ENCODE results near the gene SAP30BP. TPM values are rescaled to one million over a fixed set of nuclear protein-coding genes. Genes with fewer than 3 reads are reported as not detected.

Gene SAP30BP
- total RNA-seq, 1 experiment from 2014 or later, result 89.7 TPM

- Mint-ChIP-seq H3K4me3 (peak overlapping the region in 1 of 2 experiments; percentile 65; a peak in 3 of 5 replicates), H3K27me3 (ENCODE audit: low read depth) (peaks cover 12% of the 10 kb centered on the region), H3K27ac (no peak overlapping the region), H3K9me3 (no peaks in the 10 kb centered on the region; a peak in 1 of 5 replicates), H3K36me3 (ENCODE audit: insufficient read depth in 1 of 3, low read depth in 3 of 3) (no peaks in the 10 kb centered on the region), H3K4me1 (peaks cover 9 to 12% of the 10 kb centered on the region in 2 experiments)
- H2BK5ac ChIP-seq (ENCODE audit: insufficient read length, low read length), result no peak overlapping the region
- H3K23ac ChIP-seq (ENCODE audit: insufficient read length, low read depth, low read length), result no peak overlapping the region
- no peak overlapping the region for H3K27ac ChIP-seq (ENCODE audit: insufficient read length, low read depth, low read length)
- H4K5ac ChIP-seq (ENCODE audit: insufficient read length, low read depth, low read length), result no peak overlapping the region
- no peaks in the 10 kb centered on the region for H3K79me2 ChIP-seq (ENCODE audit: insufficient read depth, low read length)
- no peaks in the 10 kb centered on the region for H3K79me1 ChIP-seq (ENCODE audit: insufficient read depth, low read depth, low read length, poor library complexity, severe bottlenecking)
- no peak overlapping the region for H2BK20ac ChIP-seq (ENCODE audit: low read depth, low read length, poor library complexity, severe bottlenecking)
- no peak overlapping the region for H3K4me2 ChIP-seq (ENCODE audit: insufficient read depth, insufficient read length, low read length)
- H2BK120ac ChIP-seq (ENCODE audit: low read depth, low read length, poor library complexity, severe bottlenecking), result no peak overlapping the region
- H2BK12ac ChIP-seq (ENCODE audit: insufficient read length, low read depth, low read length), result no peak overlapping the region
- no peak overlapping the region for H2BK15ac ChIP-seq (ENCODE audit: low read depth, low read length)
- no peak overlapping the region for H2AK5ac ChIP-seq (ENCODE audit: insufficient read length, low read length)
- no peak overlapping the region for H3K56ac ChIP-seq (ENCODE audit: insufficient read length, low read depth, low read length)
- no peak overlapping the region for H3K4ac ChIP-seq (ENCODE audit: low read depth, low read length)
- no peaks in the 10 kb centered on the region for H3K27me3 ChIP-seq (ENCODE audit: insufficient read depth, low read length)
- H3K23me2 ChIP-seq (ENCODE audit: insufficient read length, low read depth, low read length, poor library complexity, severe bottlenecking), result peaks cover 3% of the 10 kb centered on the region
- no peak overlapping the region for H3K18ac ChIP-seq (ENCODE audit: insufficient read length, low read depth, low read length)
- H3K14ac ChIP-seq (ENCODE audit: insufficient read depth, low read length), result no peak overlapping the region
- TF ChIP-seq CTCF (conservative IDR thresholded peaks at IDR 0.05), result peak; percentile 35; the same call in 2 of the 3 replicates
- H3K9me3 ChIP-seq (ENCODE audit: control insufficient read depth, low read depth, low read length), result no peaks in the 10 kb centered on the region
- no CpG with 5 or more reads among the region's 19 CpGs for WGBS (ENCODE audit: extremely low coverage, insufficient read length, low lambda C conversion rate)
- no peak overlapping the region for H3K9ac ChIP-seq (ENCODE audit: extremely low read depth, insufficient read length, low read length)
- H3K4me1 ChIP-seq (ENCODE audit: insufficient read depth, low read length), result no peaks in the 10 kb centered on the region; the same call in 1 of the 2 replicates
- H3T11ph ChIP-seq (ENCODE audit: low read length), result no peak overlapping the region
- no peak overlapping the region for H4K8ac ChIP-seq (replicated peaks; ENCODE audit: insufficient read length, low read depth, low read length)
- DNase-seq, result peak; percentile 35
- no peak overlapping the region for H4K91ac ChIP-seq (ENCODE audit: insufficient read length, low read depth, low read length)
- no peaks in the 10 kb centered on the region for H4K20me1 ChIP-seq (ENCODE audit: control insufficient read depth, insufficient read depth, insufficient read length)
- H2AFZ ChIP-seq (ENCODE audit: low read length), result no peak overlapping the region
These were observed 85.8 kb downstream of the SAP30BP start for GRCh38 chr17:75752802-75753513.

All from H9 (cell line).